Lung (tissue), 16 donors: ENCODE results near the gene ANKUB1. TPM values are rescaled to one million over a fixed set of nuclear protein-coding genes. Genes with fewer than 3 reads are reported as not detected.
"Not testable (repeated sequence)": the region's sequence is repeated elsewhere in the genome, so short reads cannot be mapped to it uniquely, and the experiment has no call there.

Source experiments
- ATAC-seq: fragments of 200-7000 bp; cut with Tn5 transposase; one replicate; pipeline ENCODE4 v1.9.1; 2020; ENCODE audit warnings: moderate number of reproducible peaks; ENCODE audit not compliant: insufficient read depth, low FRiP score
- DNase-seq, 3 donors: peaks; one replicate each; pipeline ENCODE4 v3.0.0-alpha.2; 2013 to 2017
- H3K27ac ChIP-seq, 2 donors: one replicate each; pipeline ENCODE4 v1.5.1; 2013; ENCODE audit warnings: mild to moderate bottlenecking in 2 of 2, moderate library complexity in 2 of 2, control low read depth in 1 of 2, inconsistent platforms in 1 of 2, low read depth in 1 of 2, low read length in 1 of 2
- H3K27me3 ChIP-seq, 3 donors: one replicate each; pipeline ENCODE4 v1.5.1; 2013; ENCODE audit warnings: low read length in 2 of 3; ENCODE audit not compliant: control insufficient read depth in 3 of 3, insufficient read depth in 3 of 3
- H3K36me3 ChIP-seq, 4 donors: one replicate each; pipeline ENCODE4 v1.5.1; 2013; ENCODE audit warnings: low read length in 4 of 4, mild to moderate bottlenecking in 1 of 4, moderate library complexity in 1 of 4; ENCODE audit not compliant: control insufficient read depth in 4 of 4, insufficient read depth in 4 of 4
- H3K4me1 ChIP-seq, 5 donors: one replicate each; pipeline ENCODE4 v1.5.1; 2013; ENCODE audit warnings: low read length in 5 of 5, mild to moderate bottlenecking in 2 of 5, moderate library complexity in 1 of 5; ENCODE audit not compliant: control insufficient read depth in 5 of 5, insufficient read depth in 5 of 5
- H3K4me3 ChIP-seq: one replicate; pipeline ENCODE4 v1.5.1; 2013; ENCODE audit warnings: mild to moderate bottlenecking, control low read depth, moderate library complexity
- H3K9ac ChIP-seq, 2 donors: one replicate each; pipeline ENCODE4 v1.5.1; 2013; ENCODE audit warnings: low read length in 2 of 2, control low read depth in 1 of 2; ENCODE audit not compliant: insufficient read depth in 1 of 2
- H3K9me3 ChIP-seq, 4 donors: one replicate each; pipeline ENCODE4 v1.5.1; 2013; ENCODE audit warnings: low read length in 3 of 4, mild to moderate bottlenecking in 1 of 4, moderate library complexity in 1 of 4; ENCODE audit not compliant: control insufficient read depth in 4 of 4, insufficient read depth in 3 of 4
- WGBS, 2 donors: extraction: QIAGEN DNeasy Blood & Tissue Kit; methylation state at CpG; one replicate each; pipeline ENCODE4 v1.1.7; 2013; 5-methylcytosine and 5-hydroxymethylcytosine counted together
- long read RNA-seq, 5 donors: transcript quantifications; one replicate each; lab custom pipeline, GENCODE V29; 2026
- polyA plus RNA-seq, 2 donors: library from polyadenylated mRNA; stranded (reverse); fragments of 200-250 nt; gene quantifications; one replicate each; pipeline ENCODE4 v1.2.1, GENCODE V29; 2013
- total RNA-seq, 2 donors: library from RNA; depleted of rRNA in 1 of 2; stranded (reverse); fragments of >200 nt in 1 of 2; gene quantifications; one replicate each; pipeline ENCODE4 v1.2.1, GENCODE V29; 2014 to 2021
- TF ChIP-seq, protein P1 (sequence below): IDR thresholded peaks from 2 replicates; pipeline ENCODE4 v1.5.1; 2012; ENCODE audit warnings: mild to moderate bottlenecking; ENCODE audit errors: control extremely low read depth, extremely low read depth
- donor health status: control.
- donor health status: control.
- donor health status: Bipolar disorder and iron deficiency.
- donor health status: healthy.
- donor health status: DM: yes; HTN: yes; CAD: no.

The ANKUB1 gene, protein sequence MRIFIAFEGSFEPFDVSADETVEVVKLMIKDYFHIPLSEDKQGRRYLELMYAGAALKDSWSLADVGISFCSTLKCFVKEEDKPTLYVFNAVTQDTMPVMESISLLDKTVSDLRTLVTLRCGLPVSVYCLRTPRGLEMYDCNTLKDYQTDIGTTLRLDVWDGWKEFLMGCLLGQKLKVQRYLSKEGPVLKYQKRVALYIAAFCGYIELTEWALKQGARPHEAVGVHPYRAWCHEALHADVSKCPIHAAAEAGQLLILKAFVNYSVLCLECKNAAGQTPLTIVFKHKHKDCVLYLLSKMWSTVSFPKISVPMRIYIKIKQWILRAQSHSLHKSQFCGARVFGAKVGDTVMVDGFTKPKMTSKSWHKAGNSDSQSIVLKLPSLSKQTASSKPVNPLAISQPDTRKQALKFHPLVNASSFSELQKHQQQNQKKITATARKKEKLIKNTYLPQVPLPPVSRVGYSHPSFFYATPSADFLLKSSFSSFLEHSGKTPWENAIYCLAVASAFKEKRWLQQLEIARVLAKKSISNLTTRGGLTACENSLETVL
- total RNA-seq: 1 to 10 TPM; 3.5 to 6.7 TPM
- polyA plus RNA-seq: 1 to 10 TPM; 1.3 to 1.4 TPM
- long read RNA-seq, donor 1, partial matches to known transcripts: 73 of 73 reads
- long read RNA-seq, donor 1, other reads (novel, unspliced or antisense): 0 of 73 reads
- long read RNA-seq, donor 2: 0 reads
- long read RNA-seq, donor 3: 0 reads
- long read RNA-seq, donor 4: 0 reads
- long read RNA-seq, donor 5: 0 reads

DNA sequence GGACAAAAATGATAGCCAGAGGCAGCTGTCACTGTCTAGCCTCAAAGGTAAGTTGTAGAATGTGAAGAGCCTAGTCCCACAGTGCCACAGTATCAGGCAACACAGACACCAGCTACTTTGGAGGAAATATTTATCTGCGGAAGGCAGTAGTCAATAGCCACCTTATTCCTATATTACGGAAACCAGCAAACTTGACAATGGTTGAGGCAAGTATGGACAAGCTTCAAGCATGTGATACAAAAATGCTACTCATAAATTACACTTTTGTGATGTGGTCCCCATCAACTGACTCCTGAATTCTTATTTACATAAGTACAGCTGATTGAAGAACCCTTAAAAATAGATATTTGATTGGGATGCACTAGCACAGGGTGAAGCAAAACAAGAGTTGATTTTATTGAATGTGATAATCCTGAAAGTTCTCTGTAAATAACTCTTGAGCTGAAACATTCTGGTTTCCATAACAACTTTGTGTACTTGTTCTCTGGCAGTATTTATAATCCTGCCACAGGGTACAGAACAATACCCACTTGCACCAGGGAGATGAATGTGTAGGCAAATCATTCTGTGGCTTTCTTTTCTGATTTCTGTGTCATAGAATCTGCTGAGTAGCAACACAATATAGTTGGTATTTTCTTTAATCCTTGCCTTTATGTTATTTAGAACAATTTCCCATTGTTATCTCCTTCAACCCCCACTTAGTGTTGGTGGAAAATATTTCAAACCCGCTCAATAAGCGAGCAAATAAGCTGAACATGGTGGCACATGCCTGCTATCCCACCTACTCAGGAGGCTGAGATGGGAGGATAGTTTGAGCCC, at the start of gene ANKUB1:
Gene ANKUB1 (minus strand): TSS at position 103 of the 819 bp plus-strand sequence. CDS start 188 bp downstream, outside the sequence.
- Histone ChIP-seq H3K36me3 (no peaks in the 10 kb centered on the region), H3K9me3 (no peaks in the 10 kb centered on the region), H3K27ac (no peak within 1 kb of the TSS), H3K9ac (no peak within 1 kb of the TSS), H3K4me1 (peaks cover 0 to 1% (median 0%) of the 10 kb centered on the region in 5 donors), H3K4me3 (no peak within 1 kb of the TSS), H3K27me3 (peaks cover 0 to 6% (median 2%) of the 10 kb centered on the region in 3 donors)
- WGBS, 2 donors: 94 to 97% methylated on average over 4 of the region's 4 CpGs
- DNase-seq (no peak), ATAC-seq (no peak)
- TF ChIP-seq, protein P1, sequence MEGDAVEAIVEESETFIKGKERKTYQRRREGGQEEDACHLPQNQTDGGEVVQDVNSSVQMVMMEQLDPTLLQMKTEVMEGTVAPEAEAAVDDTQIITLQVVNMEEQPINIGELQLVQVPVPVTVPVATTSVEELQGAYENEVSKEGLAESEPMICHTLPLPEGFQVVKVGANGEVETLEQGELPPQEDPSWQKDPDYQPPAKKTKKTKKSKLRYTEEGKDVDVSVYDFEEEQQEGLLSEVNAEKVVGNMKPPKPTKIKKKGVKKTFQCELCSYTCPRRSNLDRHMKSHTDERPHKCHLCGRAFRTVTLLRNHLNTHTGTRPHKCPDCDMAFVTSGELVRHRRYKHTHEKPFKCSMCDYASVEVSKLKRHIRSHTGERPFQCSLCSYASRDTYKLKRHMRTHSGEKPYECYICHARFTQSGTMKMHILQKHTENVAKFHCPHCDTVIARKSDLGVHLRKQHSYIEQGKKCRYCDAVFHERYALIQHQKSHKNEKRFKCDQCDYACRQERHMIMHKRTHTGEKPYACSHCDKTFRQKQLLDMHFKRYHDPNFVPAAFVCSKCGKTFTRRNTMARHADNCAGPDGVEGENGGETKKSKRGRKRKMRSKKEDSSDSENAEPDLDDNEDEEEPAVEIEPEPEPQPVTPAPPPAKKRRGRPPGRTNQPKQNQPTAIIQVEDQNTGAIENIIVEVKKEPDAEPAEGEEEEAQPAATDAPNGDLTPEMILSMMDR: no peak

DNA sequence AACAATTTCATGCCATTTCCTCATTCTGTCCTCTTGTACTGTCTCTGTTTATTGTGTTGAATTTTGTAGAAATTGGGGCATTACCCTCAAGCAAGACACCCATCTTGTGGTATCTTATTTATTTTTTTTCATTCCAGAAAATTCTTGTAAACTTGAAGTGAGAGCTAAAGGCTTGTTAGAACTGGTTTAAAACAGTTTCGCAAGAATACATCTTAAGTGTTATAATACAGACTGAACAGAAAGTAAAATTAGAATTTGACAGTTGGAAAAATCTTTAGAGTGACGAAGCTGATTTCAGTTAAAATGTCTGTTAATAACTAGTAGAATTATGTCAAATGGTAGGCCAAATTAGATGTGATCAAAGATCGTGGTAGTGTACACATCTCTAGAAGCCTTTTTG, 47.5 kb upstream of the ANKUB1 start:
- ATAC-seq (no peak), DNase-seq (peak in 1 of 3 donors; percentile 17)
- Histone ChIP-seq H3K36me3 (no peaks in the 10 kb centered on the region), H3K27me3 (no peaks in the 10 kb centered on the region), H3K4me1 (peaks cover 0 to 10% (median 0%) of the 10 kb centered on the region in 5 donors), H3K4me3 (no peak overlapping the region), H3K9me3 (peaks cover 0 to 6% (median 0%) of the 10 kb centered on the region in 4 donors), H3K27ac (no peak overlapping the region), H3K9ac (no peak overlapping the region)
- 68 to 77% methylated on average over 3 of the region's 3 CpGs for WGBS, 2 donors
- TF ChIP-seq, protein P1: no peak

DNA sequence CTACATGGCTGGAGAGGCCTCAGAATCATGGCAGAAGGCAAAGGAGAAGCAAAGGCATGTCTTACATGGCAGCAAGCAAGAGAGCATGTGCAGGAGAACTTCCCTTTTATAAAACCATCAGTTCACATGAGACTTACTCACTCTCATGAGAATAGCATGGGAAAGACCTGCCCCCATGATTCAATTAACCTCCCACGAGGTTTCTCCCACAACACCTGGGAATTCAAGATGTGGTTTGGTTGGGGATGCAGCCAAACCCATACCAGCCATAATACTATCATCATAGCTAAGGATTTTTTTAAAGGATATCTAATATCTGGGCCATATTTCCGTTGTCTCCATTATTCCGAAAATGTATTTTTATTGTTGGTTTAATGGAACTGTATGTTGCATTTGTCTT, 47.1 kb upstream of the ANKUB1 start:
- H3K4me3 ChIP-seq, H3K9ac ChIP-seq, DNase-seq, H3K36me3 ChIP-seq, ATAC-seq, H3K27me3 ChIP-seq, H3K27ac ChIP-seq, H3K9me3 ChIP-seq: not testable (repeated sequence)
- H3K4me1 ChIP-seq: peaks cover 0 to 10% (median 0%) of the 10 kb centered on the region in 5 donors
- WGBS, 2 donors: 93 to 96% methylated on average over 3 of the region's 3 CpGs

DNA sequence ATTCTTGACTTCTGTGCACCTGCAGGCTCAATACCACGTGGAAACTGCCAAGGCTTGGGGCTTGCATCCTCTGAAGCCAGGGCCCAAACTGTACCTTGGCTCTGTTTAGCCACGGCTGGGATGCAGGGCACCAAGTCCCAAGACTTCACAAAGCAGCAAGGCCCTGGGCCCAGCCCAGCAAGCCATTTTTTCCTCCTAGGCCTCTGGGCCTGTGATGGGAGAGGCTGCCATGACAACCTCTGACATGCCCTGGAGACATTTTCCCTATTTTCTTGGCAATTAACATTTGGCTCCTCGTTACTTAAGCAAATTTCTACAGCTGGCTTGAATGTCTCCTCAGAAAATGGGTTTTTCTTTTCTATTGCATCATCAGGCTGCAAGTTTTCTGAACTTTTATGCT, 46.1 kb upstream of the ANKUB1 start:
- 84 to 94% methylated on average over 3 of the region's 3 CpGs for WGBS, 2 donors
- not testable (repeated sequence) for H3K4me3 ChIP-seq, H3K9ac ChIP-seq, DNase-seq, ATAC-seq, H3K36me3 ChIP-seq, H3K9me3 ChIP-seq, H3K27ac ChIP-seq, H3K4me1 ChIP-seq, H3K27me3 ChIP-seq
